Keratinocyte (primary cell): ENCODE results near the gene G2E3. TPM values are rescaled to one million over a fixed set of nuclear protein-coding genes. Genes with fewer than 3 reads are reported as not detected.

Experiments used
- DNase-seq: peaks from one replicate; pipeline ENCODE4 v3.0.0-alpha.2; 2011; ENCODE audit warnings: low read depth, missing footprints, low spot score
- FAIRE-seq: peaks from 2 replicates; lab custom pipeline; 2011; peaks lifted over from hg19 to GRCh38; lab: Jason Lieb, UNC
- H2AFZ ChIP-seq: 2 replicates; pipeline ENCODE4 v1.6.0; 2012; ENCODE audit warnings: low read length, control low read depth, inconsistent platforms; ENCODE audit not compliant: control insufficient read depth
- H3K27ac ChIP-seq: 2 replicates; pipeline ENCODE4 v1.5.1; 2011; ENCODE audit warnings: low read length; ENCODE audit not compliant: control insufficient read depth, insufficient read depth
- H3K27me3 ChIP-seq: 3 replicates; pipeline ENCODE4 v1.6.0; 2011; ENCODE audit warnings: low read length; ENCODE audit not compliant: control insufficient read depth, insufficient read depth; ENCODE audit errors: extremely low read depth
- H3K36me3 ChIP-seq, 2 experiments: 2 replicates in 1 of 2; 3 replicates in 1 of 2; pipeline ENCODE4 v1.5.1; 2011; ENCODE audit warnings: low read length in 2 of 2, mild to moderate bottlenecking in 1 of 2; ENCODE audit not compliant: control insufficient read depth in 2 of 2, insufficient read depth in 2 of 2; ENCODE audit errors: extremely low read depth in 1 of 2
- H3K4me1 ChIP-seq: 3 replicates; pipeline ENCODE4 v1.5.1; 2011; ENCODE audit warnings: low read length; ENCODE audit not compliant: control insufficient read depth, insufficient read depth; ENCODE audit errors: extremely low read depth
- H3K4me2 ChIP-seq: 3 replicates; pipeline ENCODE4 v1.6.0; 2011; ENCODE audit warnings: low read depth, low read length; ENCODE audit not compliant: control insufficient read depth, insufficient read depth; ENCODE audit errors: extremely low read depth
- H3K4me3 ChIP-seq, 3 experiments: fragments of 200-600 bp in 1 of 3; sonication (generic) in 1 of 3; 2 replicates in 2 of 3; 3 replicates in 1 of 3; pipeline ENCODE4 v1.5.1; 2011 to 2016; ENCODE audit warnings: low read length in 3 of 3, mild to moderate bottlenecking in 3 of 3, control low read depth in 2 of 3, inconsistent platforms in 1 of 3, low read depth in 1 of 3, mixed read lengths in 1 of 3, mixed run types in 1 of 3, moderate library complexity in 1 of 3; ENCODE audit not compliant: control insufficient read depth in 2 of 3, insufficient read depth in 2 of 3; ENCODE audit errors: extremely low read depth in 1 of 3
- H3K79me2 ChIP-seq: 2 replicates; pipeline ENCODE4 v1.6.0; 2012; ENCODE audit warnings: low read length; ENCODE audit not compliant: control insufficient read depth, insufficient read depth
- H3K9ac ChIP-seq: 3 replicates; pipeline ENCODE4 v1.6.0; 2011; ENCODE audit warnings: low read length; ENCODE audit not compliant: control insufficient read depth, insufficient read depth; ENCODE audit errors: extremely low read depth
- H3K9me1 ChIP-seq: 3 replicates; pipeline ENCODE4 v1.6.0; 2011; ENCODE audit warnings: low read length; ENCODE audit not compliant: control insufficient read depth, insufficient read depth; ENCODE audit errors: extremely low read depth
- H3K9me3 ChIP-seq: 2 replicates; pipeline ENCODE4 v1.5.1; 2012; ENCODE audit warnings: low read depth, low read length; ENCODE audit not compliant: control insufficient read depth
- H4K20me1 ChIP-seq: 3 replicates; pipeline ENCODE4 v1.6.0; 2011; ENCODE audit warnings: low read length; ENCODE audit not compliant: control insufficient read depth, insufficient read depth; ENCODE audit errors: extremely low read depth
- EZH2 ChIP-seq: IDR thresholded peaks from one replicate; pipeline ENCODE4 v1.6.1; 2012; ENCODE audit warnings: inconsistent platforms, mild to moderate bottlenecking, low read length, moderate library complexity
- dilution Hi-C: fragments of 300-500 bp; cut with MboI; formaldehyde crosslinking; loops from one replicate; pipeline ENCODE4 v1.7.0; 2020; ENCODE audit warnings: low sequenced_read_pairs; ENCODE audit not compliant: extremely low pct_ligation_motif_present
- polyA plus RNA-seq, 5 experiments: library from polyadenylated mRNA; depleted of rRNA in 3 of 5; stranded (reverse) in 3 of 5; stranded (forward) in 1 of 5; unstranded in 1 of 5; fragments of >200 nt; gene quantifications; 1 replicate in 1 of 5; 2 replicates in 3 of 5; 3 replicates in 1 of 5; pipeline versions ENCODE4 v1.2.1 to v1.2.3, GENCODE V29; 2011 to 2012; ENCODE audit warnings: missing spikeins in 2 of 5, low read depth in 1 of 5, low replicate concordance in 1 of 5
- TF ChIP-seq, protein P1 (sequence below), 3 experiments: IDR thresholded peaks in 1 of 3; conservative IDR thresholded peaks in 1 of 3; optimal IDR thresholded peaks in 1 of 3; 2 replicates in 2 of 3; 3 replicates in 1 of 3; pipeline versions ENCODE3 to v1.5.1; 2011; ENCODE audit warnings: low read length in 3 of 3, mild to moderate bottlenecking in 3 of 3, moderate library complexity in 2 of 3, control low read depth in 1 of 3, inconsistent platforms in 1 of 3; ENCODE audit not compliant: insufficient read depth in 2 of 3; ENCODE audit errors: extremely low read depth in 1 of 3

Gene G2E3
- polyA plus RNA-seq, 1 donor (not counting 4 experiments of a cell fraction or from before 2014, with no cell fraction given), result 24.3 TPM

DNA sequence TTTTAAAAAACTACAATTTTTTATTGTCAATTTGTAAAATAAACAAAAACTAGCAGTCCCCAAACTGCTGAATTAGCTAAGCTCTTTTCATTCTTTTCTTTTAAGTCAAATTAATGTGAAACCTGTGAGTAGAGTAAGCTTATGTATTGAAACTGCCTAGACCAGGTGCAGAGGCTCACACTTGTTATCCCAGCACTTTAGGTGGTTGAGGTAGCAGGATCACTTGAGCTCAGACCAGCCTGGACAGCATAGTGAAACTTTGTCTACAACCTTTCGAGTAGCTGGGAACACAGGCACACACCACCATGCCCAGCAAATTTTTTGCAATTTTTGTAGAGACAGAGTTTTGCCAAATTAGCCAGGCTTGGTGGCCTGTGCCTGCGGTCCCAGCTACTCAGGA lies 89.5 kb downstream of the G2E3 start:
- Histone ChIP-seq H3K4me2 (no peak overlapping the region), H3K36me3 (peaks cover 4% of the 10 kb centered on the region in 2 experiments), H3K9me3 (no peaks in the 10 kb centered on the region), H3K79me2 (peaks cover 15% of the 10 kb centered on the region), H3K4me3 (no peak overlapping the region), H3K27me3 (no peaks in the 10 kb centered on the region), H3K9me1 (no peaks in the 10 kb centered on the region), H4K20me1 (no peaks in the 10 kb centered on the region), H3K4me1 (no peaks in the 10 kb centered on the region), H3K27ac (no peak overlapping the region), H3K9ac (no peak overlapping the region), H2AFZ (no peak overlapping the region)
- dilution Hi-C loops, result no loop called here
- TF ChIP-seq EZH2, result no peak
- TF ChIP-seq, protein P1, sequence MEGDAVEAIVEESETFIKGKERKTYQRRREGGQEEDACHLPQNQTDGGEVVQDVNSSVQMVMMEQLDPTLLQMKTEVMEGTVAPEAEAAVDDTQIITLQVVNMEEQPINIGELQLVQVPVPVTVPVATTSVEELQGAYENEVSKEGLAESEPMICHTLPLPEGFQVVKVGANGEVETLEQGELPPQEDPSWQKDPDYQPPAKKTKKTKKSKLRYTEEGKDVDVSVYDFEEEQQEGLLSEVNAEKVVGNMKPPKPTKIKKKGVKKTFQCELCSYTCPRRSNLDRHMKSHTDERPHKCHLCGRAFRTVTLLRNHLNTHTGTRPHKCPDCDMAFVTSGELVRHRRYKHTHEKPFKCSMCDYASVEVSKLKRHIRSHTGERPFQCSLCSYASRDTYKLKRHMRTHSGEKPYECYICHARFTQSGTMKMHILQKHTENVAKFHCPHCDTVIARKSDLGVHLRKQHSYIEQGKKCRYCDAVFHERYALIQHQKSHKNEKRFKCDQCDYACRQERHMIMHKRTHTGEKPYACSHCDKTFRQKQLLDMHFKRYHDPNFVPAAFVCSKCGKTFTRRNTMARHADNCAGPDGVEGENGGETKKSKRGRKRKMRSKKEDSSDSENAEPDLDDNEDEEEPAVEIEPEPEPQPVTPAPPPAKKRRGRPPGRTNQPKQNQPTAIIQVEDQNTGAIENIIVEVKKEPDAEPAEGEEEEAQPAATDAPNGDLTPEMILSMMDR (optimal IDR thresholded peaks at IDR 0.05 in 1 of 3, IDR thresholded peaks at IDR 0.05 in 1 of 3, conservative IDR thresholded peaks at IDR 0.05 in 1 of 3; ENCODE audit: extremely low read depth in 1 of 3, insufficient read depth in 2 of 3, low read length in 3 of 3), result no peak
- DNase-seq (no peak), FAIRE-seq (no peak)

DNA sequence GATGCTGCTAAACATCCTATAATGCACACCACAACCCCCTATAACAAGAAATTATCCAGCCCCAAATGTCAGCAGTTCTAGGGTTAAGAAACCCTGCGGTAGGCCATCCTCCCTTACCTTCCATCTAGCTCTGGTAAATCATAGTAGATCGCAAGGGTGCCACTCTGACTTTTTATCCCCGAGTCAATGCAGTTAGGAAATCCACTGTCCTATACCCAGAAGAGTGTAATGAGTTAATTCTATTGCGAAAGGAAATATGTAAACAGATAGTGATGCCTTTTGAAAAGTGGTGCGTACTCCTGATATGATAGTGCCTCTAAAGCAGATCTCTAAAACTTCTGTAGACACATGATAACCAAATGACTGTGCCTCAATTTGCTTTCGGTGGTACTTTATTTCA lies 93.0 kb downstream of the G2E3 start:
- Histone ChIP-seq H3K36me3 (peaks cover 6 to 7% of the 10 kb centered on the region in 2 experiments), H3K9me3 (no peaks in the 10 kb centered on the region), H2AFZ (no peak overlapping the region), H3K4me1 (no peaks in the 10 kb centered on the region), H3K27me3 (no peaks in the 10 kb centered on the region), H3K79me2 (peaks cover 4% of the 10 kb centered on the region), H3K27ac (no peak overlapping the region), H3K9me1 (no peaks in the 10 kb centered on the region), H4K20me1 (no peaks in the 10 kb centered on the region), H3K4me3 (no peak overlapping the region), H3K9ac (no peak overlapping the region), H3K4me2 (no peak overlapping the region)
- FAIRE-seq (no peak), DNase-seq (no peak)
- dilution Hi-C loops, result no loop called here
- TF ChIP-seq, protein P1 (optimal IDR thresholded peaks at IDR 0.05 in 1 of 3, IDR thresholded peaks at IDR 0.05 in 1 of 3, conservative IDR thresholded peaks at IDR 0.05 in 1 of 3; ENCODE audit: extremely low read depth in 1 of 3, insufficient read depth in 2 of 3, low read length in 3 of 3), result no peak
- TF ChIP-seq EZH2, result no peak
